DOHH2 (cell line): Measurements from ENCODE around the gene RGS7BP.

Experiments used
- H3F3A ChIP-seq: fragments of 200-600 bp; sonication (generic), shearing (Covaris generic); 2 replicates; pipeline ENCODE4 v1.6.0; 2016; ENCODE audit warnings: antibody characterized with exemption, mild to moderate bottlenecking; ENCODE audit not compliant: control insufficient read depth, insufficient read depth
- H3K27ac ChIP-seq: fragments of 200-600 bp; sonication (generic); 2 replicates; pipeline ENCODE4 v1.5.1; 2014; ENCODE audit warnings: low read depth, mild to moderate bottlenecking, low read length, moderate library complexity
- H3K27me3 ChIP-seq: fragments of 200-600 bp; sonication (generic); 2 replicates; pipeline ENCODE4 v1.6.1; 2014; ENCODE audit warnings: mild to moderate bottlenecking, low read length, mixed read lengths; ENCODE audit not compliant: control insufficient read depth
- H3K36me3 ChIP-seq: fragments of 200-600 bp; sonication (generic); 2 replicates; pipeline ENCODE4 v1.6.1; 2014; ENCODE audit warnings: mild to moderate bottlenecking, low read length, moderate library complexity, mixed read lengths; ENCODE audit not compliant: control insufficient read depth
- H3K4me1 ChIP-seq: fragments of 200-600 bp; sonication (generic); 2 replicates; pipeline ENCODE4 v1.6.1; 2014; ENCODE audit warnings: mild to moderate bottlenecking, low read length, mixed read lengths; ENCODE audit not compliant: control insufficient read depth
- H3K4me2 ChIP-seq: fragments of 200-600 bp; sonication (generic); 2 replicates; pipeline ENCODE4 v1.6.0; 2014; ENCODE audit warnings: mild to moderate bottlenecking, low read length, moderate library complexity
- H3K4me3 ChIP-seq: fragments of 200-600 bp; sonication (generic); 2 replicates; pipeline ENCODE4 v1.5.1; 2014; ENCODE audit warnings: mild to moderate bottlenecking, low read length, mixed read lengths
- H3K79me2 ChIP-seq: fragments of 200-600 bp; sonication (generic); 2 replicates; pipeline ENCODE4 v1.6.1; 2014; ENCODE audit warnings: mild to moderate bottlenecking, low read length, mixed read lengths; ENCODE audit not compliant: control insufficient read depth
- H3K9me2 ChIP-seq: fragments of 200-600 bp; sonication (generic); replicated peaks from 2 replicates; pipeline ENCODE4 v1.6.1; 2014; ENCODE audit warnings: mild to moderate bottlenecking, low read length, mixed read lengths; ENCODE audit not compliant: control insufficient read depth
- H3K9me3 ChIP-seq: fragments of 200-600 bp; sonication (generic); 2 replicates; pipeline ENCODE4 v1.6.1; 2014; ENCODE audit warnings: antibody characterized with exemption, low read length, mixed read lengths; ENCODE audit not compliant: control insufficient read depth, insufficient read depth
- H4K20me1 ChIP-seq: fragments of 200-600 bp; sonication (generic); 2 replicates; pipeline ENCODE4 v1.6.0; 2014; ENCODE audit warnings: low read depth, mild to moderate bottlenecking, antibody characterized with exemption, low read length, moderate library complexity; ENCODE audit not compliant: control insufficient read depth, insufficient read depth
- EZH2phosphoT487 ChIP-seq: fragments of 200-600 bp; sonication (generic); IDR thresholded peaks from 2 replicates; pipeline ENCODE4 v1.6.1; 2017; ENCODE audit warnings: borderline replicate concordance, mild to moderate bottlenecking, antibody characterized with exemption, low read length, moderate library complexity, mixed read lengths
- TF ChIP-seq, protein P1 (sequence below): fragments of 200-600 bp; sonication (generic); IDR thresholded peaks from one replicate; pipeline ENCODE4 v1.5.1; 2014; ENCODE audit warnings: antibody characterized with exemption, mild to moderate bottlenecking, low read depth, low read length; ENCODE audit not compliant: poor library complexity, severe bottlenecking

Gene RGS7BP

GRCh38 chr5:64637837-64638443, 132.1 kb downstream of the RGS7BP start:
- no peak for TF ChIP-seq EZH2phosphoT487
- TF ChIP-seq, protein P1, sequence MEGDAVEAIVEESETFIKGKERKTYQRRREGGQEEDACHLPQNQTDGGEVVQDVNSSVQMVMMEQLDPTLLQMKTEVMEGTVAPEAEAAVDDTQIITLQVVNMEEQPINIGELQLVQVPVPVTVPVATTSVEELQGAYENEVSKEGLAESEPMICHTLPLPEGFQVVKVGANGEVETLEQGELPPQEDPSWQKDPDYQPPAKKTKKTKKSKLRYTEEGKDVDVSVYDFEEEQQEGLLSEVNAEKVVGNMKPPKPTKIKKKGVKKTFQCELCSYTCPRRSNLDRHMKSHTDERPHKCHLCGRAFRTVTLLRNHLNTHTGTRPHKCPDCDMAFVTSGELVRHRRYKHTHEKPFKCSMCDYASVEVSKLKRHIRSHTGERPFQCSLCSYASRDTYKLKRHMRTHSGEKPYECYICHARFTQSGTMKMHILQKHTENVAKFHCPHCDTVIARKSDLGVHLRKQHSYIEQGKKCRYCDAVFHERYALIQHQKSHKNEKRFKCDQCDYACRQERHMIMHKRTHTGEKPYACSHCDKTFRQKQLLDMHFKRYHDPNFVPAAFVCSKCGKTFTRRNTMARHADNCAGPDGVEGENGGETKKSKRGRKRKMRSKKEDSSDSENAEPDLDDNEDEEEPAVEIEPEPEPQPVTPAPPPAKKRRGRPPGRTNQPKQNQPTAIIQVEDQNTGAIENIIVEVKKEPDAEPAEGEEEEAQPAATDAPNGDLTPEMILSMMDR: no peak
- H3F3A ChIP-seq: no peaks in the 10 kb centered on the region

GRCh38 chr5:64644831-64645230, 139.0 kb downstream of the RGS7BP start:
- Histone ChIP-seq H3K4me2 (no peak overlapping the region), H3K9me3 (no peaks in the 10 kb centered on the region), H3K4me3 (no peak overlapping the region), H3K27ac (no peak overlapping the region), H3K27me3 (no peaks in the 10 kb centered on the region), H3F3A (no peaks in the 10 kb centered on the region), H3K36me3 (no peaks in the 10 kb centered on the region), H3K4me1 (no peaks in the 10 kb centered on the region), H3K79me2 (no peaks in the 10 kb centered on the region), H3K9me2 (no peaks in the 10 kb centered on the region), H4K20me1 (no peaks in the 10 kb centered on the region)
- no peak for TF ChIP-seq EZH2phosphoT487

More at GRCh38 chr5:64637837-64638443, 132.1 kb downstream of the RGS7BP start:
- Histone ChIP-seq H3K9me3 (no peaks in the 10 kb centered on the region), H3K36me3 (no peaks in the 10 kb centered on the region), H3K4me2 (no peak overlapping the region), H3K27ac (no peak overlapping the region), H3K27me3 (peaks cover 23% of the 10 kb centered on the region), H3K4me1 (peaks cover 4% of the 10 kb centered on the region; the same call in 1 of the 2 replicates), H3K4me3 (no peak overlapping the region), H3K79me2 (no peaks in the 10 kb centered on the region), H3K9me2 (no peaks in the 10 kb centered on the region), H4K20me1 (no peaks in the 10 kb centered on the region)

DNA sequence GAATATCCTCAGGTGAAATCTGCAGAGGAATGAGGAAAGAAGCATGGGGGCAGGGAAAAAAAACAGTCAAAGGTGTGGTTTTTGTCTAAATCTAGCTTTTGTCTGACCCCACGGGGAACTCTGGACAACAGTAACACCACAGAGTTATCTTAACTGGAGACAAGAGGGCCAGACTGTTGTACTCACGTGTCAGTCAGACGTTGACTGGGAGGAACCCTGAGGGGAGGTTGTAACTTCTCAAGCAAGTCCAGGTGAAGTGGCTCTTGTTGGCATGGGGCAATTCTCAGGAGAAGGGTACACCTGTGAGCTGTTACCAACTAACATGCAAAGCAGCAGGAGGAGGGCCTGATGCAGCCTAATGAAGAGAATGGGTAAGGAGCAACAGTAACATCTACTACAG, 140.4 kb downstream of the RGS7BP start:
- H3F3A ChIP-seq: no peaks in the 10 kb centered on the region
- H3K9me3 ChIP-seq: no peaks in the 10 kb centered on the region
- H3K27me3 ChIP-seq: no peaks in the 10 kb centered on the region

GRCh38 chr5:64649512-64649911, 143.7 kb downstream of the RGS7BP start:
- TF ChIP-seq EZH2phosphoT487: no peak
- TF ChIP-seq, protein P1: no peak

More for the DNA sequence above, 140.4 kb downstream of the RGS7BP start:
- Histone ChIP-seq H3K4me2 (no peak overlapping the region), H3K9me2 (no peaks in the 10 kb centered on the region), H3K36me3 (no peaks in the 10 kb centered on the region), H3K27ac (no peak overlapping the region), H3K79me2 (no peaks in the 10 kb centered on the region), H3K4me1 (no peaks in the 10 kb centered on the region), H3K4me3 (no peak overlapping the region), H4K20me1 (no peaks in the 10 kb centered on the region)
- TF ChIP-seq EZH2phosphoT487: no peak
- TF ChIP-seq, protein P1: no peak

More at GRCh38 chr5:64649512-64649911, 143.7 kb downstream of the RGS7BP start:
- no peak overlapping the region for H3K27ac ChIP-seq
- H3K79me2 ChIP-seq: no peaks in the 10 kb centered on the region
- H3F3A ChIP-seq: no peaks in the 10 kb centered on the region
- H3K27me3 ChIP-seq: no peaks in the 10 kb centered on the region
- H3K4me2 ChIP-seq: no peak overlapping the region
- H3K4me1 ChIP-seq: no peaks in the 10 kb centered on the region
- no peaks in the 10 kb centered on the region for H3K36me3 ChIP-seq
- H3K9me2 ChIP-seq: no peaks in the 10 kb centered on the region
- no peak overlapping the region for H3K4me3 ChIP-seq
- H3K9me3 ChIP-seq: no peaks in the 10 kb centered on the region
- H4K20me1 ChIP-seq: no peaks in the 10 kb centered on the region
